Colonic mucosa (tissue), 4 donors: ENCODE measurements around the gene ERH. TPM values are rescaled to one million over a fixed set of nuclear protein-coding genes. Genes with fewer than 3 reads are reported as not detected.

ENCODE experiments used
- DNase-seq: peaks from one replicate; pipeline ENCODE4 v3.0.0-alpha.2; 2020
- H3K27ac ChIP-seq: fragments of 200-600 bp; one replicate; pipeline ENCODE4 v1.8.0; 2021
- H3K27me3 ChIP-seq: fragments of 200-600 bp; one replicate; pipeline ENCODE4 v1.8.0; 2021
- H3K36me3 ChIP-seq: fragments of 200-600 bp; one replicate; pipeline ENCODE4 v1.8.0; 2021
- H3K4me1 ChIP-seq: fragments of 200-600 bp; one replicate; pipeline ENCODE4 v1.8.0; 2021; ENCODE audit warnings: mild to moderate bottlenecking
- H3K4me3 ChIP-seq: fragments of 200-600 bp; one replicate; pipeline ENCODE4 v1.8.0; 2021
- H3K9ac ChIP-seq, 2 donors: one replicate each; pipeline ENCODE4 v1.7.0; 2013; ENCODE audit warnings: control low read depth in 2 of 2, low read depth in 2 of 2, low read length in 2 of 2
- H3K9me3 ChIP-seq: fragments of 200-600 bp; one replicate; pipeline ENCODE4 v1.8.0; 2021
- CTCF ChIP-seq: fragments of 200-600 bp; IDR thresholded peaks from one replicate; pipeline ENCODE4 v1.8.0; 2022; ENCODE audit warnings: antibody characterized with exemption, mild to moderate bottlenecking
- intact Hi-C: fragments of 100-400 bp; cut with DNase I; formaldehyde crosslinking; loops from one replicate; pipeline ENCODE4 v1.14.1; 2022
- total RNA-seq, 2 donors: library from RNA; stranded (reverse); fragmentation: NEBNext Ultra II Directional in 1 of 2; extraction: Animal tissue kit (Norgen Biotek cat#: 25700) in 1 of 2; gene quantifications; one replicate each; pipeline ENCODE4 v1.2.1, GENCODE V29; 2021
- donor health status: healthy.
- donor health status: DM: no; HTN: no; CAD: no.
- donor health status: DM: no; HTN: no; CAD: no.

ERH gene
- total RNA-seq, 2 donors from 2014 or later = 118 to 192 TPM

GRCh38 chr14:69355607-69356281, 42.4 kb downstream of the ERH start:
- Histone ChIP-seq H3K9ac (no peak overlapping the region), H3K9me3 (no peaks in the 10 kb centered on the region), H3K4me3 (no peak overlapping the region), H3K36me3 (no peaks in the 10 kb centered on the region), H3K27ac (no peak overlapping the region), H3K4me1 (no peaks in the 10 kb centered on the region), H3K27me3 (no peaks in the 10 kb centered on the region)
- no peak for TF ChIP-seq CTCF
- no peak for DNase-seq
- intact Hi-C loops = no loop called here

- no peak for TF ChIP-seq CTCF
- H3K27me3 ChIP-seq = no peaks in the 10 kb centered on the region
- H3K27ac ChIP-seq = no peak overlapping the region
- intact Hi-C loops = no loop called here
- H3K9me3 ChIP-seq = no peaks in the 10 kb centered on the region
- DNase-seq = no peak
- H3K9ac ChIP-seq = no peak overlapping the region
- no peaks in the 10 kb centered on the region for H3K4me1 ChIP-seq
- no peak overlapping the region for H3K4me3 ChIP-seq
- no peaks in the 10 kb centered on the region for H3K36me3 ChIP-seq
Measured at GRCh38 chr14:69355154-69355597, 42.9 kb downstream of the ERH start.

- Histone ChIP-seq H3K9me3 (no peaks in the 10 kb centered on the region), H3K36me3 (no peaks in the 10 kb centered on the region), H3K27me3 (no peaks in the 10 kb centered on the region), H3K9ac (no peak overlapping the region), H3K4me1 (no peaks in the 10 kb centered on the region), H3K4me3 (no peak overlapping the region), H3K27ac (no peak overlapping the region)
- no peak for TF ChIP-seq CTCF
- intact Hi-C loops = no loop called here
- peak; percentile 32 for DNase-seq
Measured at GRCh38 chr14:69354383-69355153, 43.5 kb downstream of the ERH start.

GRCh38 chr14:69353168-69353567, 44.9 kb downstream of the ERH start:
- no peak overlapping the region for H3K4me3 ChIP-seq
- no peaks in the 10 kb centered on the region for H3K9me3 ChIP-seq
- intact Hi-C loops = no loop called here
- no peaks in the 10 kb centered on the region for H3K27me3 ChIP-seq
- DNase-seq = no peak
- no peaks in the 10 kb centered on the region for H3K36me3 ChIP-seq
- H3K27ac ChIP-seq = no peak overlapping the region
- H3K4me1 ChIP-seq = no peaks in the 10 kb centered on the region
- no peak overlapping the region for H3K9ac ChIP-seq
- no peak for TF ChIP-seq CTCF

- DNase-seq = no peak
- intact Hi-C loops = no loop called here
- no peaks in the 10 kb centered on the region for H3K4me1 ChIP-seq
- no peak overlapping the region for H3K27ac ChIP-seq
- H3K36me3 ChIP-seq = no peaks in the 10 kb centered on the region
- no peak overlapping the region for H3K9ac ChIP-seq
- H3K27me3 ChIP-seq = no peaks in the 10 kb centered on the region
- no peak for TF ChIP-seq CTCF
- no peaks in the 10 kb centered on the region for H3K9me3 ChIP-seq
- no peak overlapping the region for H3K4me3 ChIP-seq
Measured at GRCh38 chr14:69351911-69352310, 46.2 kb downstream of the ERH start.
